GM13977 (cell line): ENCODE data around the gene CDH13.

Source experiments
- DNase-seq: peaks from one replicate; pipeline ENCODE4 v3.0.0; 2012; ENCODE audit warnings: low spot score
- in situ Hi-C: fragments of 300-500 bp; cut with MboI; formaldehyde crosslinking; loops from one replicate; pipeline ENCODE4 v1.12.0; 2022; ENCODE audit warnings: low sequenced_read_pairs, low pct_unique_long_range_greater_than_20kb, mixed read lengths, inconsistent platforms; ENCODE audit not compliant: unreplicated experiment
- TF ChIP-seq, protein P1 (sequence below): IDR thresholded peaks from 2 replicates; pipeline ENCODE4 v1.5.1; 2012; ENCODE audit warnings: mild to moderate bottlenecking, control low read depth; ENCODE audit not compliant: insufficient read depth; ENCODE audit errors: extremely low read depth, missing control alignments

The CDH13 gene

DNA sequence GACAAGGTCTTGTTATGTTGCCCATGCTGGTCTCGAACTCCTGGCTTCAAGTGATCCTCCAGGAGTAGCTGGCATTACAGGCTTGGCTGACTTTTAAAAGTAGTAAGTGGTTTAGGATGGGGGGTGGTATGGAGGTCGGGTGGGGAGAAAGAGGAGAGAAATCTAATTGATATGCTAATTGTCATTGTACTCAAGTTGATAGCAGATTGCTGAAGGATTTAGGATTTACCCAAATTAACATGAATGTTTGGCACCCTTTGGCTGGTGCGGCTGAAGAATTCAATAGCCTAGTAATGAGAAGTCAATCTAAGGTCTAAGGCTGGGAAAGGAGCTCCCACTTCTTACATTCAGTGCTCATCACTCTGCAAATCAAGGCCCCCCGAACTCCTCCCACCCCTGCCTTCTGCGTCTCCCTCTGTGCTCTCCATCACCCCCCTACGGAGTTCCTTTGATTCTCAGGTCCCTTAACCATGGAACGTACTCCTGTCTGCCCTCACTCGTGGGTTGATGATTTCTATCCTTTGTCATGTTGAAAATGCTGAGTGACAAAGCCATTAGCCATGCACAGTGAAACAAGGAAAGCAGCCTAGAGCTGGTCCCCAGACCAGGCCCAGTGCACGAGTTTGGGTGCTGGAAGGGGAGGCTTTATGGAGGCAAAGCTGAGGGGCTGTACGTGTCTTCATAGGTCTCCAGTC lies 17.3 kb downstream of the CDH13 start:
- in situ Hi-C loops = loop anchor here (25.0 kb wide), 1 partner anchor 382 kb away; no protein-coding TSS in a partner anchor
- TF ChIP-seq, protein P1, sequence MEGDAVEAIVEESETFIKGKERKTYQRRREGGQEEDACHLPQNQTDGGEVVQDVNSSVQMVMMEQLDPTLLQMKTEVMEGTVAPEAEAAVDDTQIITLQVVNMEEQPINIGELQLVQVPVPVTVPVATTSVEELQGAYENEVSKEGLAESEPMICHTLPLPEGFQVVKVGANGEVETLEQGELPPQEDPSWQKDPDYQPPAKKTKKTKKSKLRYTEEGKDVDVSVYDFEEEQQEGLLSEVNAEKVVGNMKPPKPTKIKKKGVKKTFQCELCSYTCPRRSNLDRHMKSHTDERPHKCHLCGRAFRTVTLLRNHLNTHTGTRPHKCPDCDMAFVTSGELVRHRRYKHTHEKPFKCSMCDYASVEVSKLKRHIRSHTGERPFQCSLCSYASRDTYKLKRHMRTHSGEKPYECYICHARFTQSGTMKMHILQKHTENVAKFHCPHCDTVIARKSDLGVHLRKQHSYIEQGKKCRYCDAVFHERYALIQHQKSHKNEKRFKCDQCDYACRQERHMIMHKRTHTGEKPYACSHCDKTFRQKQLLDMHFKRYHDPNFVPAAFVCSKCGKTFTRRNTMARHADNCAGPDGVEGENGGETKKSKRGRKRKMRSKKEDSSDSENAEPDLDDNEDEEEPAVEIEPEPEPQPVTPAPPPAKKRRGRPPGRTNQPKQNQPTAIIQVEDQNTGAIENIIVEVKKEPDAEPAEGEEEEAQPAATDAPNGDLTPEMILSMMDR = no peak
- no peak for DNase-seq

DNA sequence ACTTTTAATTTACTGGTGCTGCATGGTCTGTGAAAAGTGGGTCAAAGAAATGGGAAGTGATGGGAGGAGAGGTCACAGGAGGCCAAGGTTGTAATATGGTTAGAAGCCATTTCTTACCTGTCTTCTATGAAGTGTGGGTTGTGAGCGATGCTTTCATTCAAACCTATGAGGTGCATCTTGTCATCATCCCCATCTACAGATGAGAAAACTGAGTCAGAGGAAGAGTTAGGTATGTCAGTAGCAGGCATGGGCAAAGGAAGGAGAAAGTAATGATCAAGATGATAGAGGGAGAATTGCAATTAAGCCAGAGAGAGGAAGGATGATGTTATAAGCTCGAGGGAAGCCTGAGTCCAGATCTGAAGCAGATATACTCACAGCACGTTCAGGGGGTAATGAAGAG lies 19.7 kb downstream of the CDH13 start:
- no peak for DNase-seq
- in situ Hi-C loops = loop anchor here (25.0 kb wide), 1 partner anchor 384 kb away; no protein-coding TSS in a partner anchor
- TF ChIP-seq, protein P1 = no peak

DNA sequence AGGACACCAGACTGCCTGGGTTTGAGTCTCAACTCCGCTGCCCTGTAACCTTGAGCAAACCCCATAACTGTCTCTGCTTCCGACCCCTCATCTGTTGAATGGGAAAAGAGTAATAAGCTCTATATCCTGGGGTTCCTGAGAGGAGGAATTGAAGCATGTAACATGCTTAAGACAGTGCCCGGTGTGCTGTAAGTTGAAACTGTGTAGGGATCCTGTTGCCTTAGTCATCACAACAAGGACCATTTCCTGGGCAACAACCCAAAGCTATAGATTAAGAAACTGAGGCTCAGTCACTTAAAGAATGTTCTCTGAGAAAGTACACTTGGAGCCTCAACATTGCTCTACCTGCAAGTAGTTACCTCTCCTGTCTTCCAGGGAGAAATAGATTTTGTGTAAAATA lies 23.0 kb downstream of the CDH13 start:
- no peak for DNase-seq
- in situ Hi-C loops = loop anchor here (25.0 kb wide), 1 partner anchor 387 kb away; no protein-coding TSS in a partner anchor
- TF ChIP-seq, protein P1 = no peak

DNA sequence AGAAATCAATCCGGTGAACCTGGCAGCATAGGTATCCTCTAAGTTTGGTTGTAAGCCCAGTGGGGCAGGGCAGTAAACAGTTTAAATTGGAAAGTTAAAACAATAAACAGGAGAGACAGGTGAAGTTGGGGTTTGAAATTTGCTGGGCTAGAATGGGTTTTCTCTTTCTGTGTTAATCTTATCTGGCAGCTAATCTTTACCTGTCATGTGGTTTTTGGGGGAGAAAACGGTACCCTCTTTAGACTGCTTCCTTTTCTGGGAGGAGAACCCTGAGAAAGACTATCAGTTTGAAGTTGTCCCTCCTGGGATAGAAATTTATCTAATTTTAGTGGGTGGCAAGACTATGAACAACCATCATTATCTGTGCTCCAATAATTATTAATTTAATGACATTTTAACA lies 24.0 kb downstream of the CDH13 start:
- TF ChIP-seq, protein P1 = no peak
- in situ Hi-C loops = no loop called here
- no peak for DNase-seq

DNA sequence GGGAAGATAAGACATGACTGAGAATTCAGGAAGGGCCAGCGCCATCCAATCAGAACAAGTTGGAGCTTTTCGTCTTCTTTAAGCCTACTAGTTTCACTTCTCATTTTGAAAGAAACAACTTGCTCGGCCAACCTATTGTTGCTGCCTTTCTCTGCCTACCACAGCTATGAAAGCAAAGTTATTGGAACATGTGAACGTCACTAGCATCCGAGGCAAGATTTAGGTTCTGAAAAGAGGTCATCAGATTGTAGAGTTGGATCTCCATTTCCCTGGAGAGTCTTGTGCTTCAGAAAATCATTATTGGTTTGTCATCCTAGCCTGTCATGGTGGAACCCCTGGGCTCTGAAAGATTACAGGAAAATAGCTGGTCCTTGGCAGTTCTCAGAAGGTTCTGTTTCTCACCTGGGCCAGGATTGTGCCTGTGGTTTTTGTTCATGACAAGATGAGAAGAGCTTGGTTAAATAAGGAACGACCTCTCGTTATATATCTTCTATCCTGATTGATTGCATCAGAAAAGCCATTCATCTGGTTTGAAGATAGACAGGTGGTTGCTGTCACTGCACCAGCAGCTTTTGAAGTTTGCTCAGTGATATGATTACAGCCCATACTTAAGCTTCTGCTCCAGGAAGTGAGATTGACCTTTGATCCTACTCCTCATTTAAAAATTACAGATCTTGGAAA lies 25.3 kb downstream of the CDH13 start:
- DNase-seq = no peak
- in situ Hi-C loops = no loop called here
- TF ChIP-seq, protein P1 = no peak

DNA sequence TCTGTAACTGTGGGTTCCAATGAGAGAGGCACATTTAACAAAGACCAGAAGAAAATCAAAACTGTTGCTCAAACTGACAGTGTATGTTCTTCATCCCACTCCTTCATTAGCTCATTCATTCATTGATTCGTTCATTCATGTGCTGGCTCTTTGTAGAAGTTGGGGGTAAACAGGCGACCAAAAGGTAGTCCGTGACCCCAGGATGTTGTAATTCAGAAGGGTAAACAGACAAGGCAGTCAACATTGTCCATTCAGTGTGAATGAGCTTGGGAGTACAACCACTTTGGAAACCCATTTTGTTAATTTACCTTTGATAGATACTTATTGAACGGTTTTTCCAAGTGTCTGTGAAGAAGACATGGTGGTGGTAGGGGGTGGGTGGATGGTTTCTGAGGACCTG lies 26.1 kb downstream of the CDH13 start:
- in situ Hi-C loops = no loop called here
- TF ChIP-seq, protein P1 = no peak
- no peak for DNase-seq
